Activated CD8-positive, alpha-beta T cell treated with anti-CD3 and anti-CD28 coated beads for 36 hours (primary cell): ENCODE measurements around the gene VWA1. TPM values are rescaled to one million over a fixed set of nuclear protein-coding genes. Genes with fewer than 3 reads are reported as not detected.
"Not testable (repeated sequence)": the region's sequence is repeated elsewhere in the genome, so short reads cannot be mapped to it uniquely, and the experiment has no call there.

Experiments used
- ATAC-seq: fragments of 200-7000 bp; cut with Tn5 transposase; one replicate; pipeline ENCODE4 v1.10.0; 2021; ENCODE audit warnings: mild to moderate bottlenecking, moderate library complexity
- CTCF ChIA-PET: fragments of 350-600 bp; sonication (Branson Sonifier 250); formaldehyde crosslinking; loops from one replicate; lab custom pipeline; 2021; ENCODE audit warnings: antibody characterized with exemption; lab: Charles Lee
- POLR2A ChIA-PET: fragments of 350-600 bp; sonication (Branson Sonifier 250); formaldehyde crosslinking; loops from one replicate; lab custom pipeline; 2021; ENCODE audit warnings: antibody characterized with exemption; lab: Charles Lee
- DNase-seq: peaks from one replicate; pipeline ENCODE4 v3.0.0-alpha.2; 2020
- H3K27ac Mint-ChIP-seq: one replicate; pipeline ENCODE4 v1.8.0; 2021; ENCODE audit warnings: mild to moderate bottlenecking, mixed read lengths
- H3K27me3 Mint-ChIP-seq: one replicate; pipeline ENCODE4 v1.8.0; 2021; ENCODE audit warnings: mixed read lengths
- H3K36me3 Mint-ChIP-seq: one replicate; pipeline ENCODE4 v1.8.0; 2021; ENCODE audit warnings: low read depth, mixed read lengths
- H3K4me1 Mint-ChIP-seq: one replicate; pipeline ENCODE4 v1.8.0; 2021; ENCODE audit warnings: low read depth, mixed read lengths
- H3K4me3 Mint-ChIP-seq: one replicate; pipeline ENCODE4 v1.8.0; 2021; ENCODE audit warnings: mild to moderate bottlenecking, moderate library complexity, mixed read lengths
- H3K9me3 Mint-ChIP-seq: one replicate; pipeline ENCODE4 v1.8.0; 2021; ENCODE audit warnings: mixed read lengths
- intact Hi-C: fragments of 100-400 bp; cut with micrococcal nuclease; formaldehyde crosslinking; loops from one replicate; pipeline ENCODE4 v1.10.0; 2022
- total RNA-seq, 2 experiments: library from RNA; stranded (reverse); gene quantifications; one replicate each; pipeline ENCODE4 v1.2.3, GENCODE V29; 2021
- TF ChIP-seq, protein P1 (sequence below): fragments of 200-600 bp; IDR thresholded peaks from one replicate; pipeline ENCODE4 v1.8.0; 2022; ENCODE audit warnings: antibody characterized with exemption, mild to moderate bottlenecking

VWA1 gene
- total RNA-seq, 2 experiments from 2014 or later: 0.72 to 0.97 TPM

DNA sequence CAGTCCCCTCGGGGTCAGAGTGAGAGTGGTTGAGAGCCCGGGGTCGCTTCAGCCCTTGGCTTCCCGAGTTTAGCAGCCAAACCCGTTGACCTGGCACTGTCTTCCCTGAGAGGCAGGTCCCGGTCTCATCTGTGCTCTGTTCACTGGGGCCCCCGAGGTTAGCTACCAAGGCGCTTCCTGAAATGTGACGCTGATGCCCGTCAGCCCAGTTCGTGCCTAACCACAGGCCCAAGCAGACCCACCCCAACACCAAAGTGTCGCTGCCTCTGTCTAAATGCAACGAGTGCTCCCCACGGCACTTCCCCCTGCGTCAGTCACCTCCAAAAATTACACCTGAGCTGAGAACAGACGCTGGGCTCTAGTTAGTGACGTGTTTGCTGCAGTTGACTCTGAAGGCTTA, 40.5 kb downstream of the VWA1 start:
- peaks cover 20% of the 10 kb centered on the region for H3K36me3 Mint-ChIP-seq
- H3K4me3 Mint-ChIP-seq, H3K27ac Mint-ChIP-seq, H3K4me1 Mint-ChIP-seq, intact Hi-C loops, DNase-seq, H3K27me3 Mint-ChIP-seq, ATAC-seq, H3K9me3 Mint-ChIP-seq, CTCF ChIA-PET: not testable (repeated sequence)
- POLR2A ChIA-PET: interaction anchor here (0.7 to 1.0 kb wide), 2 partner anchors 62 to 161 kb away, joined by 3 read pairs; no protein-coding TSS in a partner anchor

DNA sequence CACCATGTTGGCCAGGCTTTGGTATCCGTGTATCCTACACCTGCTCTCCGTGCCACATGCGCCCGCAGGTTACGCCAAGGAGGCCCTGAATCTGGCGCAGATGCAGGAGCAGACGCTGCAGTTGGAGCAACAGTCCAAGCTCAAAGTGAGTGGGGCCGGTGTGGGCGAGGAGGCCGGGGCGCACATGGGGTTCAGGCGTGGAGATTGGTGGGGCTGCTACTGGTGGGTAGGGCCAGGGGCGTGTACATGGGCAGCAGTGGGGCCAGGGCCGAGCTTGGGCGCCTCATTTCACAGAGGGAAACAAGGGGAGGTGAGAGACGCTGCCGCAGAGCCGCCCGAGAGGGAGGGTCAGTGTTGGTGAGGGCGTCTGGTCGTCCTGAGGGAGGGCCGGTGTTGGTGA, 41.7 kb downstream of the VWA1 start:
- Mint-ChIP-seq H3K9me3 (no peaks in the 10 kb centered on the region), H3K36me3 (peaks cover 20% of the 10 kb centered on the region), H3K27me3 (no peaks in the 10 kb centered on the region), H3K27ac (no peak overlapping the region), H3K4me3 (no peak overlapping the region), H3K4me1 (peaks cover 8% of the 10 kb centered on the region)
- ChIA-PET POLR2A (interaction anchor here (0.6 kb wide), 1 partner anchor 28 kb away, joined by 3 read pairs; no protein-coding TSS in a partner anchor), CTCF (interaction anchor here (1.4 kb wide), 1 partner anchor 27 kb away, joined by 3 read pairs; no protein-coding TSS in a partner anchor)
- intact Hi-C loops: no loop called here
- ATAC-seq (no peak), DNase-seq (no peak)
- TF ChIP-seq, protein P1, sequence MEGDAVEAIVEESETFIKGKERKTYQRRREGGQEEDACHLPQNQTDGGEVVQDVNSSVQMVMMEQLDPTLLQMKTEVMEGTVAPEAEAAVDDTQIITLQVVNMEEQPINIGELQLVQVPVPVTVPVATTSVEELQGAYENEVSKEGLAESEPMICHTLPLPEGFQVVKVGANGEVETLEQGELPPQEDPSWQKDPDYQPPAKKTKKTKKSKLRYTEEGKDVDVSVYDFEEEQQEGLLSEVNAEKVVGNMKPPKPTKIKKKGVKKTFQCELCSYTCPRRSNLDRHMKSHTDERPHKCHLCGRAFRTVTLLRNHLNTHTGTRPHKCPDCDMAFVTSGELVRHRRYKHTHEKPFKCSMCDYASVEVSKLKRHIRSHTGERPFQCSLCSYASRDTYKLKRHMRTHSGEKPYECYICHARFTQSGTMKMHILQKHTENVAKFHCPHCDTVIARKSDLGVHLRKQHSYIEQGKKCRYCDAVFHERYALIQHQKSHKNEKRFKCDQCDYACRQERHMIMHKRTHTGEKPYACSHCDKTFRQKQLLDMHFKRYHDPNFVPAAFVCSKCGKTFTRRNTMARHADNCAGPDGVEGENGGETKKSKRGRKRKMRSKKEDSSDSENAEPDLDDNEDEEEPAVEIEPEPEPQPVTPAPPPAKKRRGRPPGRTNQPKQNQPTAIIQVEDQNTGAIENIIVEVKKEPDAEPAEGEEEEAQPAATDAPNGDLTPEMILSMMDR: no peak

DNA sequence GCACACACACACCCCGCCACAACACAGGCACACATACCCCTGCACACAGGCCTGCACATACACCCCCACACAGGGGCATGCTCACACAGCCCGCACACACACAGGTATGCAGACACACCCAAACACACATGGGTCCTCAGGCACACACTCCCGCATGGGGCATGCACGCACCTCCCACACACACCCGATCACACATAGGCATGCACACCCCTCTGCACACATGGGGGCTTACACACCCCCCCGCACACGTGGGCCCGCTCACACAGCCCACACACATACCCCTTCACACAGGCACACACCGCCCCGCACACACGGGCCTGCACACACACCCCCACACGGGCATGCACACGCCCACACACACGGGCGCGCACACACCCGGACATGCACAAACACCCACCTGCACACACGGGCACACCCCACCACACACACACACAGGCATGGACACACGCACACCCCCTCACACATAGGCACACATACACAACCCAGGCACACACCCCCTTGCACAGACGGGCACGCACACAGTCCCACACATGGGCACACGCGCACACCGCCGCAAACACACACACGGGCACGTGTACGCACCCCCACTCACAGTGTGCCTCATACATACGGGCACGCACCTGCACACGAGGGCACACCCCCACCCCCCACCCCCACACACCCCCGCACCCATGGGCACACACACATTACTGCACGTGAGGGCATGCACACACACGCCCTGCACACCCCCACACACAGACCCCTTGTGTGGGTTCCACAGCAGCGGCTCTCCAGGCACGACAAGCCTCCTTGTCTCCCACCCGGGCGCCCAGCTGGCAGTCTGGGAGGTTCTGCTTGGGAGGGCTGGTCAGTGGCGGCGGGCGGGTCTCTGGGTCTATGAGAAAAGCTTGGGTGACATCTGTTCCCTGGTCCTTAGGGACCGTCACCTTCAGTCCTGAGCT, 44.3 kb downstream of the VWA1 start:
- intact Hi-C loops: no loop called here
- ChIA-PET POLR2A (no interaction called here), CTCF (no interaction called here)
- TF ChIP-seq, protein P1: no peak
- Mint-ChIP-seq H3K36me3 (peaks cover 29% of the 10 kb centered on the region), H3K4me1 (peaks cover 2% of the 10 kb centered on the region), H3K9me3 (no peaks in the 10 kb centered on the region), H3K27me3 (no peaks in the 10 kb centered on the region), H3K4me3 (no peak overlapping the region), H3K27ac (no peak overlapping the region)
- DNase-seq (no peak), ATAC-seq (no peak)

DNA sequence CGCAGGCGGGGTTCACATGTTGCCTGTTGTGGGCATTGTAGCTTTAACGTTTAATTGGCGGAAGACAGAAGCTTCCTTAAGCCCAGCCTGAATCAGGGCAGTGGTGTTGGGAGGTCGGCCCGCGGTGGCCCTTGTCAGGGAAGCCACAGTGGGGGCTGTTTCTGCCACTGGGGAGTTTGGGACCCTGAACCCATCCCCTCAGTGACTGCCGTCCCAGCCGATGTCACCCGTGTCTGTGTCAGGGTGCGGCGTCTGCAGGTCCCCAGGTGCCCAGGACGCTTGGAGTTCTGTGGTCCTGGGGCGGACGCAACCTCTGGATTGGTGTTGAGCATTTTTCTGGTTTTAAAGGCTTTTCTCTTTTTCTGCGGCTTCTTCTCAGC, 45.0 kb downstream of the VWA1 start:
- ATAC-seq, CTCF ChIA-PET, H3K4me3 Mint-ChIP-seq, H3K27ac Mint-ChIP-seq, POLR2A ChIA-PET, intact Hi-C loops, H3K9me3 Mint-ChIP-seq, H3K27me3 Mint-ChIP-seq, H3K4me1 Mint-ChIP-seq, DNase-seq: not testable (repeated sequence)
- H3K36me3 Mint-ChIP-seq: peaks cover 27% of the 10 kb centered on the region

DNA sequence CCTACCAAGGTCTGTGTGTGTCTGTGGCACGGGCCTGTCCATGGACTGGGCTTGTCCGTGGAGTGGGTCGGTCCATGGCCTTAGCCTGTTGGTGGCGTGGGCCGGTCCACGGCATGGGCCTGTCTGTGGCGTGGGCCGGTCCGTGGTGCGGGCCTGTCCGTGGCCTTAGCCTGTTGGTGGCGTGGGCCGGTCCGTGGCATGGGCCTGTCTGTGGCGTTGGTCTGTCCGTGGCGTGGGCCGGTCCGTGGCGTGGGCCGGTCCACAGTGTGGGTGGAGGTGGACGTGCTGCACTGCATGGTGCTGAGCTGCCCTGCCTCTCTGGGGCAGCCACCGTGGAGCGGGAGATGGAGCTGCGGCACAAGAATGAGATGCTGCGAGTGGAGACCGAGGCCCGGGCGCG, 46.3 kb downstream of the VWA1 start:
- H3K9me3 Mint-ChIP-seq, intact Hi-C loops, H3K27ac Mint-ChIP-seq, H3K27me3 Mint-ChIP-seq, H3K4me1 Mint-ChIP-seq, CTCF ChIA-PET, ATAC-seq, POLR2A ChIA-PET, DNase-seq, H3K4me3 Mint-ChIP-seq: not testable (repeated sequence)
- peaks cover 27% of the 10 kb centered on the region for H3K36me3 Mint-ChIP-seq

DNA sequence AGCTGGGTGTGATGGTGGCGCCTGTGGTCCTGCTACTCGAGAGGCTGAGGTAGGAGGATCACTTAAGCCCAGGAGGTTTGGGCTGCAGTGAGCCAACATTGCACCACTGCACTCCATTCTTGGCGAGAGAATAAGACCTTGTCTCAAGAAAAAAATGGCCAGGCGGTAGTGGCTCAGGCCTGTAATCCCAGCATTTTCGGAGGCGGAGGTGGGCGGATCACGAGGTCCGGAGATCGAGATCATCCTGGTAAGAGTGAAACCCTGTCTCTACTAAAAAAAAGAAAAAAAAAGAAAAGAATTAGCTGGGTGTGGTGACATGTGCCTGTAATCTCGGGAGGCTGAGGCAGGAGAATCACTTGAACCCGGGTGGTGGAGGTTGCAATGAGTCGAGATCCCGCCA, 47.4 kb downstream of the VWA1 start:
- CTCF ChIA-PET: no interaction called here
- no peak overlapping the region for H3K27ac Mint-ChIP-seq
- H3K36me3 Mint-ChIP-seq: peaks cover 22% of the 10 kb centered on the region
- TF ChIP-seq, protein P1: no peak
- POLR2A ChIA-PET: no interaction called here
- no peaks in the 10 kb centered on the region for H3K4me1 Mint-ChIP-seq
- DNase-seq (no peak), ATAC-seq (no peak)
- no peak overlapping the region for H3K4me3 Mint-ChIP-seq
- H3K27me3 Mint-ChIP-seq: no peaks in the 10 kb centered on the region
- H3K9me3 Mint-ChIP-seq: no peaks in the 10 kb centered on the region
- intact Hi-C loops: no loop called here
